GM12878 (cell line): ENCODE data around the gene PRC1. TPM values are rescaled to one million over a fixed set of nuclear protein-coding genes. Genes with fewer than 3 reads are reported as not detected.
A peak's percentile ranks its signal among the peaks of the same experiment; 100 is the strongest.

Experiments used
- BCL11A ChIP-seq: IDR thresholded peaks from 2 replicates; pipeline ENCODE4 v1.6.1; 2011; ENCODE audit warnings: low read depth, low read length
- CBX3 ChIP-seq: fragments of 200-600 bp; sonication (generic); IDR thresholded peaks from 2 replicates; pipeline ENCODE4 v1.6.1; 2016; ENCODE audit warnings: low read depth, borderline replicate concordance
- CEBPB ChIP-seq, 2 experiments: fragments of 150-350 bp in 1 of 2; IDR thresholded peaks; 2 replicates each; pipeline ENCODE4 v1.6.1; 2012 to 2014; ENCODE audit warnings: low read depth in 2 of 2, low read length in 2 of 2, borderline replicate concordance in 1 of 2, inconsistent platforms in 1 of 2
- CREM ChIP-seq: IDR thresholded peaks from 2 replicates; pipeline ENCODE4 v1.6.1; 2014; ENCODE audit warnings: antibody characterized with exemption, low read depth
- CTCF ChIP-seq, 3 experiments: IDR thresholded peaks in 2 of 3; conservative IDR thresholded peaks in 1 of 3; 2 replicates each; pipeline ENCODE4 v1.5.1; 2011; ENCODE audit warnings: low read depth in 3 of 3, low read length in 3 of 3, mild to moderate bottlenecking in 3 of 3, control low read depth in 2 of 3, moderate library complexity in 2 of 3, inconsistent platforms in 1 of 3, mixed read lengths in 1 of 3; ENCODE audit not compliant: control insufficient read depth in 2 of 3, insufficient read depth in 1 of 3; ENCODE audit errors: extremely low read depth in 1 of 3
- EZH2 ChIP-seq: IDR thresholded peaks from 2 replicates; pipeline ENCODE4 v1.6.1; 2012; ENCODE audit warnings: low read depth, mild to moderate bottlenecking, control low read depth, inconsistent platforms, low read length, borderline replicate concordance; ENCODE audit not compliant: control insufficient read depth
- FOXM1 ChIP-seq: IDR thresholded peaks from 2 replicates; pipeline ENCODE4 v1.6.1; 2012; ENCODE audit warnings: low read depth, mild to moderate bottlenecking, inconsistent platforms, low read length, moderate library complexity
- HCFC1 ChIP-seq: fragments of 150-350 bp; IDR thresholded peaks from 2 replicates; pipeline ENCODE4 v1.6.1; 2014; ENCODE audit warnings: low read length
- JUND ChIP-seq: IDR thresholded peaks from 2 replicates; pipeline ENCODE4 v1.6.1; 2012; ENCODE audit warnings: low read depth, mild to moderate bottlenecking, low read length, improper control_type of control experiment, moderate library complexity
- KAT2A ChIP-seq: conservative IDR thresholded peaks from 2 replicates; pipeline ENCODE4 v1.6.1; 2011; ENCODE audit warnings: low read depth, low read length; ENCODE audit not compliant: control insufficient read depth
- LARP7 ChIP-seq: fragments of 450-650 bp; IDR thresholded peaks from 2 replicates; pipeline ENCODE4 v1.6.1; 2017; ENCODE audit warnings: mild to moderate bottlenecking
- MEF2A ChIP-seq: IDR thresholded peaks from 2 replicates; pipeline ENCODE4 v1.6.1; 2011; ENCODE audit warnings: low read depth, mild to moderate bottlenecking, low read length, moderate library complexity; ENCODE audit not compliant: insufficient read depth
- MLLT1 ChIP-seq: fragments of 450-650 bp; IDR thresholded peaks from 2 replicates; pipeline ENCODE4 v1.6.1; 2016; ENCODE audit warnings: mild to moderate bottlenecking
- NBN ChIP-seq: fragments of 450-650 bp; IDR thresholded peaks from 2 replicates; pipeline ENCODE4 v1.6.1; 2016
- NR2C1 ChIP-seq: fragments of 450-650 bp; IDR thresholded peaks from 2 replicates; pipeline ENCODE4 v1.6.1; 2017; ENCODE audit warnings: antibody characterized with exemption, mild to moderate bottlenecking, moderate library complexity
- NRF1 ChIP-seq: conservative IDR thresholded peaks from 2 replicates; pipeline ENCODE4 v1.6.1; 2011; ENCODE audit warnings: mild to moderate bottlenecking, low read depth, low read length, improper control_type of control experiment
- RAD21 ChIP-seq: IDR thresholded peaks from 2 replicates; pipeline ENCODE4 v1.6.1; 2011; ENCODE audit warnings: mild to moderate bottlenecking, low read depth, low read length, moderate library complexity; ENCODE audit not compliant: insufficient read depth
- RB1 ChIP-seq: fragments of 450-650 bp; formaldehyde crosslinking; IDR thresholded peaks from 2 replicates; pipeline ENCODE4 v1.6.1; 2017; ENCODE audit warnings: mild to moderate bottlenecking, borderline replicate concordance
- ZNF384 ChIP-seq: IDR thresholded peaks from 2 replicates; pipeline ENCODE4 v1.6.1; 2012; ENCODE audit warnings: low read depth, mild to moderate bottlenecking, low read length, improper control_type of control experiment, borderline replicate concordance
- polyA plus RNA-seq, 11 experiments: library from polyadenylated mRNA; depleted of rRNA in 4 of 11; unstranded in 6 of 11; stranded (reverse) in 5 of 11; fragments of >200 nt; fragmentation: Nextera tagmentation in 4 of 11; fragmentation: Illumina TruSeq in 1 of 11; extraction: Ambion mirVana in 4 of 11; extraction: Trizol in 1 of 11; gene quantifications; 1 replicate in 1 of 11; 2 replicates in 10 of 11; pipeline versions ENCODE4 v1.2.1 to v1.2.3, GENCODE V29; 2011 to 2016; ENCODE audit warnings: inconsistent platforms in 2 of 11, missing spikeins in 2 of 11, low read depth in 1 of 11
- total RNA-seq, 4 experiments: library from RNA; depleted of rRNA in 3 of 4; stranded (reverse); fragments of >200 nt in 3 of 4; fragmentation: Illumina TruSeq in 1 of 4; extraction: Trizol in 1 of 4; gene quantifications; 2 replicates each; pipeline versions ENCODE4 v1.2.1 to v1.2.3, GENCODE V29; 2013 to 2021
- TF ChIP-seq, protein P1 (sequence below): IDR thresholded peaks from 2 replicates; pipeline ENCODE4 v1.6.1; 2012; ENCODE audit warnings: improper control_type of control experiment, low read depth, low read length; ENCODE audit not compliant: insufficient replicate concordance
- TF ChIP-seq, protein P2 (sequence below): fragments of 450-650 bp; IDR thresholded peaks from 2 replicates; pipeline ENCODE4 v1.6.1; 2017; ENCODE audit warnings: mild to moderate bottlenecking, low read depth, inconsistent platforms; ENCODE audit not compliant: poor library complexity, severe bottlenecking

The PRC1 gene
- total and polyA plus RNA-seq, 10 of the 15 experiments (the other 5 are each of a cell fraction or from before 2014, with no cell fraction given) = 100 to 241 (median 131) TPM

GRCh38 chr15:91022832-91023129 is 28.4 kb upstream of the PRC1 start (continued):
- TF ChIP-seq, protein P1, sequence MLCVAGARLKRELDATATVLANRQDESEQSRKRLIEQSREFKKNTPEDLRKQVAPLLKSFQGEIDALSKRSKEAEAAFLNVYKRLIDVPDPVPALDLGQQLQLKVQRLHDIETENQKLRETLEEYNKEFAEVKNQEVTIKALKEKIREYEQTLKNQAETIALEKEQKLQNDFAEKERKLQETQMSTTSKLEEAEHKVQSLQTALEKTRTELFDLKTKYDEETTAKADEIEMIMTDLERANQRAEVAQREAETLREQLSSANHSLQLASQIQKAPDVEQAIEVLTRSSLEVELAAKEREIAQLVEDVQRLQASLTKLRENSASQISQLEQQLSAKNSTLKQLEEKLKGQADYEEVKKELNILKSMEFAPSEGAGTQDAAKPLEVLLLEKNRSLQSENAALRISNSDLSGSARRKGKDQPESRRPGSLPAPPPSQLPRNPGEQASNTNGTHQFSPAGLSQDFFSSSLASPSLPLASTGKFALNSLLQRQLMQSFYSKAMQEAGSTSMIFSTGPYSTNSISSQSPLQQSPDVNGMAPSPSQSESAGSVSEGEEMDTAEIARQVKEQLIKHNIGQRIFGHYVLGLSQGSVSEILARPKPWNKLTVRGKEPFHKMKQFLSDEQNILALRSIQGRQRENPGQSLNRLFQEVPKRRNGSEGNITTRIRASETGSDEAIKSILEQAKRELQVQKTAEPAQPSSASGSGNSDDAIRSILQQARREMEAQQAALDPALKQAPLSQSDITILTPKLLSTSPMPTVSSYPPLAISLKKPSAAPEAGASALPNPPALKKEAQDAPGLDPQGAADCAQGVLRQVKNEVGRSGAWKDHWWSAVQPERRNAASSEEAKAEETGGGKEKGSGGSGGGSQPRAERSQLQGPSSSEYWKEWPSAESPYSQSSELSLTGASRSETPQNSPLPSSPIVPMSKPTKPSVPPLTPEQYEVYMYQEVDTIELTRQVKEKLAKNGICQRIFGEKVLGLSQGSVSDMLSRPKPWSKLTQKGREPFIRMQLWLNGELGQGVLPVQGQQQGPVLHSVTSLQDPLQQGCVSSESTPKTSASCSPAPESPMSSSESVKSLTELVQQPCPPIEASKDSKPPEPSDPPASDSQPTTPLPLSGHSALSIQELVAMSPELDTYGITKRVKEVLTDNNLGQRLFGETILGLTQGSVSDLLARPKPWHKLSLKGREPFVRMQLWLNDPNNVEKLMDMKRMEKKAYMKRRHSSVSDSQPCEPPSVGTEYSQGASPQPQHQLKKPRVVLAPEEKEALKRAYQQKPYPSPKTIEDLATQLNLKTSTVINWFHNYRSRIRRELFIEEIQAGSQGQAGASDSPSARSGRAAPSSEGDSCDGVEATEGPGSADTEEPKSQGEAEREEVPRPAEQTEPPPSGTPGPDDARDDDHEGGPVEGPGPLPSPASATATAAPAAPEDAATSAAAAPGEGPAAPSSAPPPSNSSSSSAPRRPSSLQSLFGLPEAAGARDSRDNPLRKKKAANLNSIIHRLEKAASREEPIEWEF = no peak
- TF ChIP-seq CBX3 (no peak), FOXM1 (no peak), EZH2 (no peak), RAD21 (no peak), CTCF (IDR thresholded peaks at IDR 0.05 in 2 of 3, conservative IDR thresholded peaks at IDR 0.05 in 1 of 3; ENCODE audit: control insufficient read depth in 2 of 3, extremely low read depth in 1 of 3, insufficient read depth in 1 of 3, low read depth in 3 of 3, low read length in 3 of 3) (no peak), NRF1 (no peak), NR2C1 (no peak), CREM (no peak), RB1 (no peak), KAT2A (no peak), LARP7 (no peak), ZNF384 (no peak), MEF2A (no peak), CEBPB (IDR thresholded peaks at IDR 0.05; ENCODE audit: borderline replicate concordance in 1 of 2, low read depth in 2 of 2, low read length in 2 of 2) (no peak), BCL11A (no peak), HCFC1 (no peak), NBN (0 out of 2 replicates have a peak, but pooled peaks have one; percentile 5), JUND (no peak), MLLT1 (no peak)
- TF ChIP-seq, protein P2, sequence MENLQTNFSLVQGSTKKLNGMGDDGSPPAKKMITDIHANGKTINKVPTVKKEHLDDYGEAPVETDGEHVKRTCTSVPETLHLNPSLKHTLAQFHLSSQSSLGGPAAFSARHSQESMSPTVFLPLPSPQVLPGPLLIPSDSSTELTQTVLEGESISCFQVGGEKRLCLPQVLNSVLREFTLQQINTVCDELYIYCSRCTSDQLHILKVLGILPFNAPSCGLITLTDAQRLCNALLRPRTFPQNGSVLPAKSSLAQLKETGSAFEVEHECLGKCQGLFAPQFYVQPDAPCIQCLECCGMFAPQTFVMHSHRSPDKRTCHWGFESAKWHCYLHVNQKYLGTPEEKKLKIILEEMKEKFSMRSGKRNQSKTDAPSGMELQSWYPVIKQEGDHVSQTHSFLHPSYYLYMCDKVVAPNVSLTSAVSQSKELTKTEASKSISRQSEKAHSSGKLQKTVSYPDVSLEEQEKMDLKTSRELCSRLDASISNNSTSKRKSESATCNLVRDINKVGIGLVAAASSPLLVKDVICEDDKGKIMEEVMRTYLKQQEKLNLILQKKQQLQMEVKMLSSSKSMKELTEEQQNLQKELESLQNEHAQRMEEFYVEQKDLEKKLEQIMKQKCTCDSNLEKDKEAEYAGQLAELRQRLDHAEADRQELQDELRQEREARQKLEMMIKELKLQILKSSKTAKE = no peak
